Activated gamma-delta T cell treated with Interleukin-2 at 50 U/mL for 16 hours (primary cell): ENCODE results near the gene DHX30.
"Not testable (repeated sequence)": the region's sequence is repeated elsewhere in the genome, so short reads cannot be mapped to it uniquely, and the experiment has no call there.

Experiments used
- DNase-seq: peaks from one replicate; pipeline ENCODE4 v3.0.0-alpha.2; 2020

Gene DHX30

GRCh38 chr3:47817609-47818008, 14.7 kb downstream of the DHX30 start:
- no peak for DNase-seq

GRCh38 chr3:47824541-47825473, 21.9 kb downstream of the DHX30 start:
- peak; percentile 71 for DNase-seq

- no peak for DNase-seq
Measured at GRCh38 chr3:47825590-47825989, 22.7 kb downstream of the DHX30 start.

GRCh38 chr3:47829482-47829881, 26.5 kb downstream of the DHX30 start:
- not testable (repeated sequence) for DNase-seq

- DNase-seq, result no peak
Measured at GRCh38 chr3:47836986-47837385, 34.0 kb downstream of the DHX30 start.

- no peak for DNase-seq
Measured at GRCh38 chr3:47838503-47838902, 35.6 kb downstream of the DHX30 start.

- DNase-seq, result no peak
Measured at GRCh38 chr3:47841786-47842349, 38.9 kb downstream of the DHX30 start.

GRCh38 chr3:47846186-47846879, 43.4 kb downstream of the DHX30 start:
- DNase-seq, result no peak

- no peak for DNase-seq
Measured at GRCh38 chr3:47846880-47847248, 43.9 kb downstream of the DHX30 start.

- no peak for DNase-seq
Measured at GRCh38 chr3:47847260-47847659, 44.3 kb downstream of the DHX30 start.

- no peak for DNase-seq
Measured at GRCh38 chr3:47847801-47848518, 45.0 kb downstream of the DHX30 start.

GRCh38 chr3:47848599-47849117, 45.7 kb downstream of the DHX30 start:
- DNase-seq, result no peak

GRCh38 chr3:47849186-47849698, 46.3 kb downstream of the DHX30 start:
- DNase-seq, result no peak

GRCh38 chr3:47849699-47850563, 47.0 kb downstream of the DHX30 start:
- no peak for DNase-seq

GRCh38 chr3:47850564-47851410, 47.8 kb downstream of the DHX30 start:
- DNase-seq, result no peak

- DNase-seq, result no peak
Measured at GRCh38 chr3:47851888-47852603, 49.1 kb downstream of the DHX30 start.

GRCh38 chr3:47852604-47853602, 50.0 kb downstream of the DHX30 start:
- no peak for DNase-seq

- no peak for DNase-seq
Measured at GRCh38 chr3:47854267-47854666, 51.3 kb downstream of the DHX30 start.
